SK-N-SH treated with all-trans-retinoic acid at 6 μM for 48 hours (cell line): ENCODE measurements around the gene BBC3.

Experiments used
- ARNTL ChIP-seq: fragments of 450-650 bp; formaldehyde crosslinking; IDR thresholded peaks from 2 replicates; pipeline ENCODE4 v1.5.0; 2020; ENCODE audit warnings: low read depth, mild to moderate bottlenecking, moderate library complexity, borderline replicate concordance
- ESRRG ChIP-seq: fragments of 250-450 bp; sonication (Bioruptor Pico); IDR thresholded peaks from 2 replicates; pipeline ENCODE4 v1.6.1; 2021; ENCODE audit warnings: mild to moderate bottlenecking
- ISL1 ChIP-seq: fragments of 250-450 bp; sonication (Bioruptor Pico); IDR thresholded peaks from 2 replicates; pipeline ENCODE4 v2.1.2; 2022; ENCODE audit warnings: mild to moderate bottlenecking, moderate library complexity
- PATZ1 ChIP-seq: fragments of 250-450 bp; sonication (Bioruptor Pico); IDR thresholded peaks from 2 replicates; pipeline ENCODE4 v1.8.0; 2020; ENCODE audit warnings: mild to moderate bottlenecking, moderate library complexity, borderline replicate concordance
- SNAI2 ChIP-seq: fragments of 250-450 bp; sonication (Bioruptor Pico); IDR thresholded peaks from 2 replicates; pipeline ENCODE4 v1.5.0; 2020; ENCODE audit warnings: mild to moderate bottlenecking, moderate library complexity
- TCF4 ChIP-seq: fragments of 250-450 bp; sonication (Bioruptor Pico); IDR thresholded peaks from 2 replicates; pipeline ENCODE4 v1.8.0; 2021; ENCODE audit warnings: mild to moderate bottlenecking, moderate library complexity, borderline replicate concordance
- TOX ChIP-seq: fragments of 250-450 bp; sonication (Bioruptor Pico); IDR thresholded peaks from 2 replicates; pipeline ENCODE4 v1.8.0; 2021; ENCODE audit warnings: mild to moderate bottlenecking, moderate library complexity, borderline replicate concordance
- TSHZ2 ChIP-seq: fragments of 250-450 bp; sonication (Bioruptor Pico); IDR thresholded peaks from 2 replicates; pipeline ENCODE4 v1.5.0; 2020; ENCODE audit warnings: mild to moderate bottlenecking, moderate library complexity
- ZFP3 ChIP-seq: fragments of 250-450 bp; sonication (Bioruptor Pico); IDR thresholded peaks from 2 replicates; pipeline ENCODE4 v1.5.0; 2020; ENCODE audit warnings: mild to moderate bottlenecking, moderate library complexity
- ZNF565 ChIP-seq: fragments of 450-650 bp; formaldehyde crosslinking; conservative IDR thresholded peaks from 2 replicates; pipeline ENCODE4 v1.5.0; 2020; ENCODE audit warnings: low read depth, mild to moderate bottlenecking, moderate library complexity

- no peak for TF ChIP-seq TOX (CRISPR knock-in tag)
- no peak for TF ChIP-seq ISL1 (CRISPR knock-in tag)
- no peak for TF ChIP-seq TCF4
- TF ChIP-seq ARNTL (CRISPR knock-in tag): no peak
- TF ChIP-seq ZNF565: no peak
- TF ChIP-seq SNAI2: no peak
- no peak for TF ChIP-seq TSHZ2 (CRISPR knock-in tag)
- TF ChIP-seq ESRRG (CRISPR knock-in tag): no peak
- no peak for TF ChIP-seq ZFP3 (CRISPR knock-in tag)
- TF ChIP-seq PATZ1 (CRISPR knock-in tag): no peak
These were observed 2.6 kb downstream of the BBC3 start for GRCh38 chr19:47228168-47228936.
